GM18502 (cell line): ENCODE data around the gene SPAG7.

Source experiments
- ATAC-seq: cut with Tn5 transposase; IDR thresholded peaks from one replicate; pipeline ENCODE4 v1.9.1; 2021; ENCODE audit warnings: mild to moderate bottlenecking; ENCODE audit not compliant: unreplicated experiment, poor library complexity

The SPAG7 gene

GRCh38 chr17:4951486-4951885 is 16.1 kb downstream of the SPAG7 start:
- no peak for ATAC-seq

- no peak for ATAC-seq
These were observed 16.8 kb downstream of the SPAG7 start, which contains the start of gene ENO3 for GRCh38 chr17:4950746-4951204. TSS of gene ENO3 (plus strand) at chr17:4951119. CDS start at chr17:4951830, 711 bp downstream.

DNA sequence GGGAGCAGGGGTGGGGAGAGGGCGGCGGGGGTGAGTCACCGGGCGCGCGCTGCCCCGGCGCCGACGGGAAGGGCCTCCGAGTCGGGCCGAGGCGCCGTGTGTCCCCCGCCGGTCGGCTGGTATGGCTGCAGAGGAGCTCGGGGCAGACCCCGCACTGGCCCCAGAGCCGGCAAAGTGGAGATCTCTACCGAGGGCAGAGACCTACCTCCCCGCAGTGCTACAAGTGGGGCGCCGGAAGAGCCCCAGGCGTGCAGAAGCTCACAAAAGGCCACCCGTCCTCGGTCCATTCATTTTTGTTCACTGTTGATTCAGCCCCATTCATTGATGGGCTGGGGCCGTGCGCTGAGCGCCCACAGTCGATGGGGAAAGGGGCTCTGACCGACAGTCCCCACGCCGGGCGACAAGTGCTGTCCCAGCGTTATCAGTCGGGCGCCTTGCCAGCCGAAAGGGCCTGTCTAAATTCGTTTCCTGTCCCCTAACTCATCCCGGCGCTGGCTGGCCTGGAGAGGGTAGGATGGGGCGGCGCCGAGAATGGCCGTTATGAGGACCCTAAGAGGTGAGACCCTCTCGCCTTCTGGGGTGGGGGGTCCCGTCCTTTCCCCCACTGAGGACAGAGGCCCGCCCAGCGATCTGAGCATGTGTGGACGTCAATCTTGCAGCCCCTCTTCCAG is 17.4 kb downstream of the SPAG7 start:
- peak; percentile 5 for ATAC-seq

- peak; percentile 34 for ATAC-seq
These were observed 18.1 kb downstream of the SPAG7 start for GRCh38 chr17:4949321-4950074.

DNA sequence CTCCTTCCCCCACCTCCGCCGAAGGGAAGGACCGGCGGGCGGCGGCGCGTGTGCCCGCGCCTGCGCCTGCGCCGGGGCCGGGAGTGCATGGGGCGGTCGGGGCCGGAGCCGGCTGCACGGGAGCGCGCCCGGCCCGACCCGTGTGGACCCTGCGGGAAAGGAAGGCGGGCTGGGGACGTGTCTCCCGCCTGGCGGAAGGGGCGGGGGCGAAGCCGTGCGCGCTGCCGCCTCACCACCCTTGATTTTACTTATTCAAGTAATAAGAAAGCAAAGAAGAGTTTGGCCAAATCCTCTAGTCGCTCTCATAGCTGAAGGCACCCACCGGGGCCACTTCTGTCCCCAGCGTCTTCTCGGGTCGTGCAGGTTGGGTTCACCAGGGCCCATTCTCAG is 18.7 kb downstream of the SPAG7 start:
- peak; percentile 32 for ATAC-seq

DNA sequence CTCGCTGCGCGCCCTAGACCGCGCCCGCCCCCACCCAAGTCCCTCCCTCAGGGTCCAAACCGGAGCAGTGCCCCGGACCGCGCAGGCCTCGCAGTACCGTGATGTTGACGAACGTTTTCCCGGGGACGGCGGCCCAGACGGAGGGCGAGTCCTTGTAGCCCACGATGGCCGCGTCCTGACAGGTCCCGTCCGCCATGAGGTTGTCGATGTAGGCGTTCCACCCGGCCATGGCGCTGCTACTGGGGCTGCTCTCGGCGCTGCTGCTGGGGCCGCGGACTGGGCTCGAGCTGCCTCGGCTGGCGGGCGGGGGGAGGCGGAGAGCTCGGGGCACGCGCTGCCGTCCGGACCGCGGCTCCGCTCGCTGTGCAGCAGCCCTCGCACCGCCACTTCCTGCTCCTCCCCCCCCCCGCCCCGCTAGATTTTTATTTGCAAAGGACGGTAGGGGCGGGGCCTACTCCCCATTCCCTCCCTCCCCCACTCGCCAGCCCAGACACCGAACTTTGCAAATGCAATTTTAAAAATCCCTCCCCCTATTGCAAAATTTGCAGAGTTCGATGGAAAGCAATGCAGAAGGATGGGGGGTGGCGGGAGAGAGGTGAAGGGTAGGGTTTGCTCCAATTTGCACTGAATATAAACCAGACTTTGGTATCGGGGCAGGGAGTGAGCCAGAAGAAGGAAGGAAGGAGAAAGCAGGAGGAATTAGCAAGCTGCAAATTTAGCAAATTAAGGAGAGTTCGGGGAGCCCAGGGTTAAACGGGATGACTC is 19.3 kb downstream of the SPAG7 start, which contains the start of gene PFN1:
PFN1 (minus strand) TSS at position 365 of the 765 bp plus-strand sequence; CDS start at position 229, 136 bp downstream.
- ATAC-seq, result peak; percentile 25

GRCh38 chr17:4947411-4948165 is 20.0 kb downstream of the SPAG7 start:
- ATAC-seq, result peak; percentile 11

DNA sequence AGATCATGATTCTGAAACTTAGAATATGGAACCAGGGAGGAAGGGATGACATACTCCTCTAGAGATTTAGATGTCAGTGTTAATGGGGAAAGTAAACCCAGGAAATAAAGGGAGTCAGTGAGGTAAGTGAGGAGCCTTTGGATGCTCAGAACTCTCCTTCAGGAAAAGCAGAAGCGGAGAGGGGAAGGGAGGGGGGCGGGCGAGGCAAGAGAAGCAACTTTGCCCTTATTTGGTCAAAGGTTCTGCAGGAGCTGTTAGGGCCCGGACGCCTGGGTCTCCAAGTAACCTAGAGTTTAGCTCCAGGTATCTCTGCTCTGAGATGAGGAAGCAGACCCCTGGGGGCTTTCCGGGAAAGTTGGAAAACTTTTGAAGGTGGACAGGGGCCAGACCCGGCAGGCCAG is 20.6 kb downstream of the SPAG7 start:
- ATAC-seq, result no peak

DNA sequence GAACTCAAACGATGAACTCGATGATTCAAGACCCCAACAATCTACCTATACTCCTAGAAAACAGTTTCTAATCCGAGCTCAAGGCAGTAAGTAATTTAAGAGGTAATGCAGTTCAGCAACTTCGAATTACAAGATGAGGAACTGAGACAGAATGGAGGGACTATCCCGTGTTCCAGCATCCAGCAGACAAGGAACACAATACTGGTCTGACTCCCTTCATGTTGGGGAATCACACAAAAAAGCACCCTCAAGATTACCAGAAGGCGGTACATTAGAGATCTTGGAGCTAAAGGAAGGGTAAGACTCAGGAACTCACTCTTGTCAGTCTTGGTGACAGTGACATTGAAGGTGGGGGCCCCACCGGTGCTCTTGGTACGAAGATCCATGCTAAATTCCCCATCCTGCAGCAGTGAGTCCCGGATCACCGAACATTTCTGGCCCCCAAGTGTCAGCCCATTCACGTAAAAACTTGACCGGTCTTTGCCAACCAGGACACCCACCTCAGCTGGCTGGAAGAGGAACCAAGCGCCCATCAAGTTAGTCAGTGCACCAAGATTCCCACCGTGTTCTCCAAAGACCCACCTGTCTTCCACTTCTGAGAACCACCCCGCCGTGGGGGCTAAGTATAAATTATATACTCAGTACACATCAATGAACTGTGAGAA is 21.2 kb downstream of the SPAG7 start:
- ATAC-seq, result no peak

GRCh38 chr17:4945944-4946280 is 21.7 kb downstream of the SPAG7 start:
- ATAC-seq, result no peak

- ATAC-seq, result no peak
These were observed 22.3 kb downstream of the SPAG7 start for GRCh38 chr17:4945176-4945943.

DNA sequence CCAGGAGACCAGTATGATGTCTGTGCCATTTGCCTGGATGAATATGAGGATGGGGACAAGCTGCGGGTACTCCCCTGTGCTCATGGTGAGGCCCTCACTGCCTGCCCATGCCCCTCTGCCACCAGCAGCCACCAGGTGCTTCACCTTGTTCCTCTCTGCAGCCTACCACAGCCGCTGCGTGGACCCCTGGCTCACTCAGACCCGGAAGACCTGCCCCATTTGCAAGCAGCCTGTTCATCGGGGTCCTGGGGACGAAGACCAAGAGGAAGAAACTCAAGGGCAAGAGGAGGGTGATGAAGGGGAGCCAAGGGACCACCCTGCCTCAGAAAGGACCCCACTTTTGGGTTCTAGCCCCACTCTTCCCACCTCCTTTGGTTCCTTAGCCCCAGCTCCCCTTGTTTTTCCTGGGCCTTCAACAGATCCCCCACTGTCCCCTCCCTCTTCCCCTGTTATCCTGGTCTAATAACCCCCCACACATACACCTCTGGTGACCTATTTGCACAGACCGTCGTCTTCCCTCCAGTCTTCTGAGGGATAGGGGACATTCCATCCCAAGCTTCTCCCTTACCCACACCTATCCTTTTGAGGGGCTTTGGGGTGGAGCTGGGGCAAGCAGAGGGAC is 23.0 kb downstream of the SPAG7 start:
- no peak for ATAC-seq

DNA sequence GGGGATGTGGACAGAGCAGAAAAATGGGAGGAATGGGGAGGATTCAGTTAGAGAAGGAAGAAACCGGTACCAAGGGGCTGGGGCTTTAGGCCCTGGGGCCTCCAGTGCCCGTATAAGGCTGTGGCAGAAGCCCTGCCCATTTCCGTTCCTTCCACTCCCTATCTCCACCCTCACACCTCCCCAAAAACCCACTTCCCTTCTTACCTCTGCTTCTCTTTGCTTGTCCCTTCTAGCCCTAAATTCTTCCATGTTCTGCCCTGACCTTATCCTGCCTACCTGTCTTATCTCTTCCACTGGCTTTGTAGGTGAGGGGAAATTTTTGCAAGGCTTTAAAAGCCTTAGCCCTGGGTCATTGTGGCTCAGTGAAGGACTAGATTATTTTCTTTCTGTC is 23.5 kb downstream of the SPAG7 start:
- no peak for ATAC-seq

GRCh38 chr17:4942760-4943508 is 24.7 kb downstream of the SPAG7 start:
- ATAC-seq, result no peak

DNA sequence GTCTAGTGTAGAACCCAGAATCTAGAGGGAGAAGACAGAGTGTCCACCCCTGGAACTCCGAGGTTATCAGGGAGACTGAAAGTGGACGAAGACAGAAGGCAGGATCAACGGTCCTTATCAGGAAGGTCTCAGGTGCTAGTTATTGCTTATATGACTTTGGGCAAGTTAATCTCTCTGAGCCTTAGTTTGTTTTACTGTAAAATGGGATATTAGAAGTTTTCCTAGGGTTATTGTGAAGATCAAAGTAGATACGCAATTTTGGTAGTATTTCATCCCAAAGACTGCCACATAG is 26.4 kb downstream of the SPAG7 start:
- ATAC-seq, result no peak

GRCh38 chr17:4940555-4941318 is 26.9 kb downstream of the SPAG7 start:
- ATAC-seq, result no peak

DNA sequence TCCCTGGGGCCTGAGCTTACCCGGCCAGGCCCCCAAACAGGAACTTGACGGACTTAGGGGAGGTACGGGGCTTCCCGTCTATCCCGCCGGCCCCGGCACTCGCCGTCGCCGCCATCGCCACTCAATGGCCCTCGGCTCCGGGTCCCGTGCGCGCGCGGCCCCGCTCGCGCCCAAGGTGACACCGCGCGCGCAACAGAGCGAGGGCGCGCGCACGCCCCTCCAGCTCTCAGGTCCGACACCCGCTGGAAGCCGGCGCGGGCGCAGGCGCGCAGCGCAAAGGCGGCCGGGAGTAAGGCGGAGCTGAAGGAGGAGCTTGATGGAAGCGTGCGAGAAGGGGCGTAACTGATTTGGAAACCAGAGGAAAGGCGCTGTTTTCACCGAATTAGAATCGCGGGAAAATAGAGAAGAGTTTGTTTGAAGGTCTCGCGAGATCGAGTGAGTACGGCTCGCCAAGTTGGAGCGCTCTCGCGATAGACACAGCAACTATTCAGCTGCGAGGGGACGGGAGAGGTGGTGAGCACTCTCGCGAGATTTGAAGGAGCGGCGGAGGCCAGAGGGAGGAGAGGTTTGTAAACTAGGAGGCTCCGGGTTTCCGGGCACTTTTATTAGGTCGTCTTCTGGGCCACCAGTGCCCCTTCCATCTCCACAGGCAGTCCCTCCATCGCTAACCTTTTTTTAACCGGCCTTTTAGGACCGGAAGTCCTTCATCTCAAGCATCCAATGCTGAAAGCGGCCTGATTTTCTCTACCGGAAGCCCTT is 27.6 kb downstream of the SPAG7 start, which contains the start of the genes RNF167 and SLC25A11:
RNF167 (plus strand) TSS at position 473 of the 759 bp plus-strand sequence. CDS start 642 bp downstream, outside the sequence.
SLC25A11 (minus strand) TSS at position 251 of the 759 bp plus-strand sequence; CDS start at position 115, 136 bp downstream.
- ATAC-seq, result peak; percentile 75
